GM18870 (cell line): Measurements from ENCODE around the gene SUGP2.
A peak's percentile ranks its signal among the peaks of the same experiment; 100 is the strongest.

Source experiments
- ATAC-seq: cut with Tn5 transposase; IDR thresholded peaks from one replicate; pipeline ENCODE4 v1.9.1; 2021; ENCODE audit warnings: moderate library complexity; ENCODE audit not compliant: unreplicated experiment

SUGP2 gene

DNA sequence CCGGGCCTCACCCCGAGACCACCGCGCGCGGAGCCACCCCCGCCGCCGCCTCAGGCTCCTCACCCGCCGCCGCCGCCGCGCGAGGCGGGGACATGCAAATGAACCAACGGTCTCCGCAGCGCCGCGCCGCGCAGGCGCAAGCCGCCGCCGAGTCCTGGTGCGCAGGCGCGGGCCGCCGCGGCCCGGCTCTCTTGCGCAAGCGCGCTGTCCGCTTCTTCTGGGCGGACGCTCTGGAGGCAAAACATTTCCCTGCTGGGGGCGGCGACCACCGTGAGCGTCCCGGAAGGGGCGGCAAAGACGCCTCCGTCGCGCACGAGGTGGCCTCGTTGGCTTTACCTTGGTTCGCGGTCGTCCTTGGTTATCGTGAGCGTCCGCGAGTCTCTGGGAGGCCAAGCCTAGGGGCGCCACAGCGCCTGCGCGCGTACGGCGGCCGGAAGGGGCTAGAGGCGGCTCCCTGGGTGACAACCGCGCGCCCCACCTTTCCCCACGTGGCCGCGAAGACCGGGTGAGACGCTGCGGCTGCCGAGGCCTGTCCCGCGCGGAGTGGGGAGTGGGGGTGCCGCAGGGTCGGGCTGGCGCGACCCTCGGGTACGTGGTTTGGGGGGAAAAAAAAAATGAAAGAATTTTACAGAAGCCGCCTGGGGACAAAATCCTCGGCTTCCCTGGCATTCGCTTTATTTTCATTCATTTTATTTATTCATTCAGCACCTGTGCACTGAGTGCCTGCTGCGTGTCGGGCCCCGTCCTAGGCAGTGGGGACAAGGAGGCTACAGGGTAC, at the start of gene SUGP2, which contains the start of gene ARMC6:
TSS of gene SUGP2 (minus strand) at position 92 of the 778 bp plus-strand sequence. CDS start 2,446 bp downstream, outside the sequence.
TSS of gene ARMC6 (plus strand) at position 178 of the 778 bp plus-strand sequence. CDS start 607 bp downstream, outside the sequence.
- ATAC-seq = peak; percentile 42

DNA sequence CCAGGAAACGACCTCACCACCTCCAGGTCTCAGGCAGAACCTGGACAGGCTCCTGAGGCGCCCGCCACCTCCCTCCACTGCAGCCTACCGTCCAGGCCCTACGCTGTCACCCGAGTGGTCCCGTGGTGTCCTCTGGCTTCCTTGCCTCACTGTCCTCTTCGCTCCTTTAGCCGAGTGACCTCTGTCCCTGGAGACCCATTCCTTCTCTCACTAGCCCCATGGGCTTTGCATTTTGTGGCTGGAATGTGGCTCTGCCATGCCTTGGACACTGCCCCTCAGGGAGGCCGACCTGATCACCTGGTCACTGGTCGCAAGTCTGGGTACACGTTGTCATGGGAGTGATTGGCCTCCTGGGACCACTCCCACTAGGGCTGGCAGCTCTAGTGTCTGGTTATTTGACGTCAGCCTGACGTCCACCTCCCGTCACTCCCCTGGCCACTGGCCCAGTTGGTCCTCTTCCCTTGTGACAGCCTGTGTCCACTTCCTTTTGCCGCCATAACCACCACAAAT, 48.4 kb upstream of the SUGP2 start:
- no peak for ATAC-seq

DNA sequence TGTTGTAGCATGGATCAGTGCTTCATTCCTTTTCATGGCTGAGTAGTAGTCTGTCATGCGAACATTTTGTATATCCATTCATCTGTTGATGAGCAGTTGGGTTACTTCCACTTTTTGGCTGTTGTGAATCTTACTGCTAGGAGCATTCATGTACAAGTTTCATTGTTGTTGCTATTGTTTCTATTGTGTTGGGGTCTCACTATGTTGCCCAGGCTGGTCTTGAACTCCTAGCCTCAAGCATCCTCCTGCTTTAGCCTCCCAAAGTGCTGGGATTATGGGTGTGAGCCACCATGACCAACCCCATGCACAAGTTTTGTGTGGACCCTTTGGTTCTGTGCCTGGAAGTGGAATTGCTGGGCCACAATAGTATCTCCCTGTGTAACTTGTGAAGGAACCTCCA, 46.3 kb upstream of the SUGP2 start:
- no peak for ATAC-seq

DNA sequence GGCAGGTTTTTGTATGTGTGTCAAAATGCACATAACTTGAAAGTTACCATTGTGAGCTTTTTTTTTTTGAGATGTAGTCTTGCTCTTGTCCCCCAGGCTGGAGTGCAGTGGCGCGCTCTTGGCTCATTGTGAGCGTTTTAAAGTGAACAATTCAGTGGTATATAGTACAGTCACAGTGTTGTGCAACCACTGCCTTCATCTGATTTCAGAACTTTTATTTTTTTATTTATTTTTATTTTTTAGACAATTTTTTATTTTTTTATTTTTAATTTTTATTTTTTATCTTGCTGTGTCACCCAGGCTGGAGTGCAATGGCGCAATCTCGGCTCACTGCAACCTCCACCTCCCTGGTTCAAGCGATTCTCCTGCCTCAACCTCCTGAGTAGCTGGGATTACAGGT, 45.5 kb upstream of the SUGP2 start:
- no peak for ATAC-seq

DNA sequence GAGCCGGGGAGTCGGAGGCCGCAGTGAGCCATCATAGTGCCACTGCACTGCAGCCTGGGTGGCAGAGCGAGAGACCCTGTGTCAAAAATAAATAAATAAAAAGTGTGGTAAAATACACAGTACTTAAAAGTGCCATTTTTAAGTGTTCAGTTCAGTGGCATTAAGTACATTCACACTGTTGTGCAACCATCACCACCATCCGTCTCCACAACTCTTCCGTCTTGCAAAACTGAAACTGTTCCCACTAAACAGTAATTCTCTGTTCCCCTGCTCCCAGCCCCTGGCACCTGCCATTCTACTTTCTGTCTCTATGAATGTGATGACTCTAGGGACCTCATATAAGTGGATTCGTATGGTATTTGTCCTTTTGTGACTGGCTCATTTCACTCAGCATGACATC, 43.8 kb upstream of the SUGP2 start:
- no peak for ATAC-seq

DNA sequence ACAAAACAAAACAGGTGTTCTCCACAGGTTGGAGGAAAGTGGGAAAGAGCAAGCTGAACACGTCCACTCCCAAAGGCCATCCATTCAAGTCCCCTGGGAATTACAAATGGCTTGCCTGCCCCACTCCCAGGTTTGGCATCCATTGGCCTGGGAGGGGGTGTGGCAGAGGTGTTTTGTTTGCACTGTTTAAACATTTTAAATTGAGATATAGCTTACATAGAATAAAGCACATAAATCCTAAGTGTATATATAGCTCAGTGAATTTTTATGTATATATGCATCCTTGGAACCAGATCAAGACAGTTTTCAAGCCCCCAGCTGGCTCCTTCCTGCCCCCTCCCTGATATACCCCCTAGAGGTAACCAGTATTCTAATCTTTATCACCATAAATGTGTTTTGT, 43.2 kb upstream of the SUGP2 start:
- no peak for ATAC-seq

DNA sequence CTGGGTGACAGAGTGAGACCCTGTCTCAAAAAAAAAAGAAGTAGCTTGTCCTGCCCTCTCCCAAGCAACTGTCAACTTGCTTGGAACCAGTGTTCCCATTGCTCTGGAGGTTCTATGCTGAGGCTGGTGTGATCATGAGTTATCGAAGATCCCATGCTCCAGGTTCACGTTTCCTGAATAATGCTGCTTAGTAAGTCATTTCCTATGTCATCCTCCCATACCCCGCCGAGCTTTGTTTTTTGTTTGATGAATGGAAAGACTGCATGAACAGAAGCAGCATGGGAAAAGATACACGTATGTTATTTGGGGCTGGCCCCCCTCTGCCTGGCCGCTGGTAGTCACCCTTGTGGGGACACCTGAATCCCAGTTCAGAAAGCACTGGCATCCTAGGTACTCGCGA, 41.8 kb upstream of the SUGP2 start:
- no peak for ATAC-seq

DNA sequence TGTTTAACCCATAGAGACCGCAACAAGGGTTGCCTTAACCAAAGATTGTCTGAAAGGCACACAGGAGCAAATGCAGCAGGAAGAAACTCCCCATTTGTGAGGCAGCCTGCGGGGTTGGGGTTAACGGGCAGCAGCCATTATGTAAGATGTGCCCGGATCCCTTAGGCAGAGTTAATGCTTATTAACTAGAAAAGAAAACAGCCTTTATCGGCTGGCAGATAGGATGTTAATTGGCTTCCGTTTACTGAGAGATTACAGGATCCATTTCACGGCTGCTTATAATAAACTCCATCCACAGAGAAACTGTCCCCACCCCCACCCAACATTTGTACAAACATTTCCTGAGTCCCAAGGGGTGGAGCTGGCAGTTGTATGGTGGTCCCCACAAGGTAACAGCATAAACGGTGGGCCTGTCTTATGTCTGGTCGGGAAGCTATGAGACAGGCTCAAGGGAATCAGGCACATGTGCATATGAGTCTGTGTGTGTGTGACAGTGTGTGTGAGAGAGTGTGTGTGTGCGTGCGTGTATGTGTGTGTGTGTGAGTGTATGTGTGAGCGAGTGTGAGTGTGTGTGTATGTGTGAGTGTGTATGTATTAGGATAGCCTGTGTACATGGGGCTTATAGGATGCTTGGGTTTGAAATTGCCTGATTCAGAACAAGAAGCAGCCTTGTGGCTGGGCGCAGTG, 41.0 kb upstream of the SUGP2 start:
- ATAC-seq = no peak

DNA sequence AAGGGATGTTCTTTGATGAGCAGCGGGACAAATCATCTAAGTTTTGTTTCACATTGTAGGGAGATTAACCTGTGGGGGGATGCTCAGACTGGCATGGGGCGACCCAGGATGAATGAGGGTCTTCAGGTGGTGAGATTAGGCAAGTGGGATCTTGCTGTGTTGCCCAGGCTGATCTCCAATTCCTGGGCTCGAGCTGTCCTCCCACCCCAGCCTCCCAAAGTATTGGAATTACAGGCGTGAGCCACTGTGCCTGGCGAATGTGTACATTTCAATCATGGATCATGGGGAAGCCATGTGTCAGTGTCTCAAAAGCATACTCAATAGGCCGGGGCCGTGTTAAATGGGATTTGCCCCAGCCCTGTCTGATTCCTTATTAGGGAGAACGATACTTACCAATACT, 38.6 kb upstream of the SUGP2 start:
- no peak for ATAC-seq

DNA sequence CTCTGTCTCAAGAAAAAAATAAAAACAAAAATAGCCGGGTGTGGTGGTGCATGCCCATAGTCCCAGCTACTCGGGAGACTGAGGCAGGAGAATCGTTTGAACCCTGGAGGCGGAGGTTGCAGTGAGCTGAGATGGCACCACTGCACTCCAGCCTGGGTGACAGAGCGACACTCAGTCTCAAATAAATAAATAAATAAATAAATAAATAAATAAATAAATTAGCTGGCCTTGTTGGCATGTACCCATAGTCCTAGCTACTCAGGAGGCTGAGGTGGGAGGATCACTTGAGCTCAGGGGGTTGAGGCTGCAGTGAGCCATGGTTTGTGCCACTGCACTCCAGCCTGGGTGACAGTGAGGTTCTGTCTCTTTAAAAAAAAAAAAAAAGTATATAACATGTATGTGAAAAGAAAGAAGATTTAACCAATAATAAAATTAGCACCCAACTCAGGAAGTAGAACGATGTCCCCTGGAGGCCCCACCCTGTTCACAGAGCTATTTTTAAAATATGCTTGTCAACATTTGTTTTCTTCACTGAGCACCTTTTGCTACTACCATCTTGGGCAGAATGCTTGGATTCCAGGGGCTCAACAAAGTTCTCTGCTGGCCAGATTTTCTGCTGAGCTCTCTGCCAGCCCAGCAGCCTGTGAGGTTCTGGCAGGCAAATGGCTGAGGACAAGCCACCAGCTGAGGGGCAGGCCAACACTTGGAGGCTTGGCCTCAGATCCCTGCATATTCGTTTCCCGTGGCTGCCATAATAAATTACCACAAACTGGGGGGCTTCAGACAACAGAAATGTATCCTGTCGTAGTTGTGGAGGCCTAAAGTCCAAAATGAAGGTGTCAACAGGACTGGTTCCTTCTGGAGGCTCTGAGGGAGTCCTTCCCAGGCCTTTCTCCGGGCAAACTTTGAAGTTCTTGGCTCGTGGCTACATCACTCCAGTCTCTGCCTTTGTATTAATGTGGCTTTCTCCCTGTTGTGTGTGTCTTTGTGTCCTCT, 35.6 kb upstream of the SUGP2 start:
- no peak for ATAC-seq

DNA sequence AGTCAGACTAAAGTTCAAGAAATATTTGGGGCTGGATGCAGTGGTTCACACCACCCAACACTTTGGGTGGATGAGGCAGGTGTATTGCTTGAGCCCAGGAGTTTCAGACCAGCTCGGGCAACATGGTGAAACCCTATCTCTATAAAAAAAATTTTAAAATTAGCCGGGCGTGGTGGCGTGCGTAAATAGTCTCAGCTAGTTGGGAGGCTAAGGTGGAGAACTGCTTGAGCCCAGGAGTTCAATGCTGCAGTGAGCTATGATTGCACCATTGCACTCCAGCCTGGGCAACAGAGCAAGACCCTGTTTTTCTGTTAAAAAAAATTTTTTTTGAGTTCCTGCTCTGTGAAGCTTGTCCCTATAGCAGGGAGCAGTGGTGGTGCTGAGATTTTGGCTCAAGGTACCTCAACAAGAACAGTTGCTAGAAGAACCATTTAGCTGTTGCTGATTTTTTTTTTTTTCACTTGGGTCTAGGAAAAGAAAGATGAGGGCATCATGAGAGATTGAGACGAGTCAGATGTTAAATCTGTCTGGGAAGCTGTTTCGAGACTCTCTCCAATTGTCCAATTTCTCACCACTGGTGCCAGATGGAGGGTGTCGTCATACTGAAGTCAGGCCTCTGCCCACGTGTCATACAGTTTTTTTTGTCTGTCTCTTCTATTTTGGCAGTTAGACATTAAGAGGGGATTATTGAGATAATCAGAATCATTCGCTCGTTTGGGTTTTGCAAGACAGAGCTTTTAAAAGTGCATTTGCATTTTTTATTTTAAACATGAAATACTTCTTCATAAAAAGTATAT, 34.2 kb upstream of the SUGP2 start:
- no peak for ATAC-seq

DNA sequence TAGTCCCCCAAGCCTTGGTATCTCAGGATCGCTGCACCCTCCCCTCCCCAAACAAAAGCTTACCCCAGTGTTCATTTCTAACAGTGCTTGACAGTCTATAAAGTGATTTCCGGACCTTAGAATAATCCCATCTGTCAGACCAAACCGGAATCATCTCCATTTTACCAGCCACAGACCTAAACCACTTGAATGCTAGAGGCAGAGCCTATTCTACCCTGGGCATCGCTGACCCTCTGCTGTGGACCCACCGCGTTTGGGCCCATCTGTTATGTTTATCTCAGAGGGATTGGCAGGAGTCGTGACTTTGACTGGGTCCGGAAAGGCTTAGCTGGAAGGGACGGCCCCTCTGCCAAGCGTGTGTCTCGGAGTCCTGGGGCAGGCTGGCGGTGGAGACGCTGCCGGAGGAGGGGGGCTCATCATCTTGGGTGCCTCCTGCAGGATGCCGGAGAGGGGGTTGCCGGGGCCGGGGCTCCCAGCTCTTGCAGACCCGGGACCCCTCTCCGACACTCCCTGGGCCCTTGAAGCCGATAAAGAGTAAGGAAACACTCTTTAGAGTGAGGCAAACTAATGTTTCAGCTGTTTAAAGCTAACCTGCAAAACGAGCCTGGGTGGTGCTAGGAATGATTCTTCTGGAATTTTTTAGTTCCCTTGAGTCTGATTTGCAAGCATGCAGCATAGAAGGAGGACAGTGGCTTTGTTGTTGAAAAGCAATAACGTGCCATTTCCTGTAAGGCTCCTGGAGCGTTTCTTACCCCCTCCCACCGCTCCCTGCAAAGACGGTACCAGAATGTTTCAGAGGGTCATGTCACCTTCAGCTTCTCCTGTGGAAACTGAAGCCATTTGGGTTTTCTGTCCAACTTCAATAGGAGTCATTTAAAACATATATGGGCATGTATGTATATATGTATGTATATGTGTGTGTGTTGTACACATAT, 31.8 kb upstream of the SUGP2 start:
- no peak for ATAC-seq

DNA sequence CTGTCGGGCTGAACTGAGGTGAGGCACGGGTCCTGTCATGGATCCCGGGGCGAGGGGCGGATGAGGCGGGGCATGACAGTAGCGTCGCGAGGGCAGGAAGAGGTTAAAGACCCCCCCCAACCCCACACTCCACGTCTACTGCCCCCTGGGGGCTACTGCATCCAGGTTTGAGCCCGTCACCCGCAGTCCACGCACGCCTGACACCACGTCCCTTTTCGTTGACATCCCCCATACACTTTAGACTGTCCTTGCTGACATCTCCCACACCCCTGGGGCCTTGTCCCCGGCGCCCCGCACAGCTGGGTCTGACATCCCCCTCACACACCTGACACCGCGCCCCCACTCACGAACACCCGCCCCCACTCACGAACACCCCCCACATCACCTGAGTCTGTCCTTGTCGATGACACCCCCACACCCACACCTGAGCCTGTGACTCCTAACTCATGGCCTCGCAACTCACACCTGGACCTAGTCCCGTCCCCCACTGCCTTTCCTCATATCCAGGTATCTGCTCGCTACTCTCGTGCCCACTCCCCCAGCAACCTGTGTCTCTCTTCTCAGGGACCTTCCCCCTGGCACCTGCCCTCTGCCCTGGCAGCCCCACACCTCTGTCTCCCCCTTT, 30.9 kb upstream of the SUGP2 start:
- ATAC-seq = no peak

DNA sequence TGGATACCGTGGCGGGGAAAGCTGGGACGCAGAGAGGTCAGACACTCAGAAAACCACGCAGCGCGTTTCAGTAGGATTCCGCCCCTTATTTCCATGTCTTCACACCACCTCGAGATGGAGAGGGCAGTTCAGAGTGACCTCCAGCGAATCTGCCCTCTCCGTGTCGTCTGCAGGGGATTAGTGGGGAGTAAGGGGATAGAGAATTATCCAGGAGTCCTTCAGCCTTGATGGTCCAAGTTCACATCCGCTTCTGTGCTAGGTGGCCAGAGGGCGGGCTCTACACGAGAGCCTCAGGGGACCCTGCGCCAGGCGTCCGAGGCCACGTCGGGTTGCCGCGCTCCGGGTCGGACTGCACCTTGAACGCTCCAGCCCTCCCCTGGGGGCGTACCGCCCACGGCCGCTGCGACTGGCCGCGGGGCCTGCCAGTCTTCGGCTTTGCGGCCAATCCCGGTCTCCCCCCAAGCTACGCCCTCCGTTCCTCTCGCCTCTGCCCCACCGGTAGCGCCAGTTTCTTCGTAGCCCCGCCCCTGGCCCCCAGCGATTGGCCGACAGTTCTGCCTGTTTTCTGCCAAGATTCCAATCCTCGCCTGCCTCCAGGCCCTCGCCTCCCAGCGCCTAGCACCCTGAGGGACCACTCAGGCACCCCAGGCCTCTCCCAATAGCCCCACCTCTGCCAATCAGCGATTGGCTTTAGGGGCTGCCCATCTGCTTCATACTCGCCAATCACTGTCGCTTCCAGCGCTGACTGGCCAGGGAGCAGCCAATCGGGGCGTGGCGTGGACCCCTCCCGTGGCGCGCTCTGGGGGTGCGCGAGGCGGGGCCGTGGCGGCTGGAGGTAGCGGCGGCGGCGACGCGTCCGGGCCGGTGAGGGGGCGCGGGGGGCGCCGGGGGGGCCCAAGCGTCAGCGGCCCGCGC, 30.1 kb upstream of the SUGP2 start, which contains the start of gene SLC25A42:
TSS of gene SLC25A42 (plus strand) at position 812 of the 915 bp plus-strand sequence. CDS start 32,131 bp downstream, outside the sequence.
- peak; percentile 91 for ATAC-seq

DNA sequence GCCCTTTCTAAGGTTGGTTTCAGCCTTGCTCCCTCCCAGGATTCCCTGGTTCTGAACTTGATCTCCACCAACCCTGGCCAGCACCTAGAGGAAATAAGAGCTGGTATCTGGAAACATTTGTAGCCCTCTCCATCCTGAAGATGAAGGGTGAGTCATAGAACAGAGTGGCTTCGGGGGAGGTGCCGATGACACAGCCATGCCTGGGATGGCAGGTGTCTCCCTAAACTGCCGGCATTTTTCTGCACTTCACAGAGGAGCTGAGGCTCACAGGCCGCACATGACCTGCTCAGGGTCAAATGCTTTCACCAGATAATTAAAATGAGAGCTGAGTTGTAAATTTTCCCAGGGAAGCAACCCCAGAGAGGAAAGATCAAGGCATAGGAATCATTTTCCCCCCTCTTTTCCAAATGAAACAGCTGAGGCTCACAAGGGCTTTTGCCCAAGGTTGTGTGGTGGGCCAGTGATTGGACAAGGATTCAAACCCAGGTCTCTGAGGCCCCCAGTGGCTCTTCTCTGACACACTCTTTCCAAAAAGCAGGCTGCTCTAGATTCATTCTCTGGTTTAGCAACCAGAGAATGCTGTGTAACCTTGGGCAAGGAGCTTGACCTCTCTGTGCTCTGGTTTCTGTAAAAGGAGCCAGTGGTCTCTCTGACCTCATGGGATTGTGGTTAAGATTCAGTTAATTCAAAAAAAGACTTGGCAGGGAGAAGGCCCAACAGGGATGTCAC, 29.3 kb upstream of the SUGP2 start:
- ATAC-seq = no peak

DNA sequence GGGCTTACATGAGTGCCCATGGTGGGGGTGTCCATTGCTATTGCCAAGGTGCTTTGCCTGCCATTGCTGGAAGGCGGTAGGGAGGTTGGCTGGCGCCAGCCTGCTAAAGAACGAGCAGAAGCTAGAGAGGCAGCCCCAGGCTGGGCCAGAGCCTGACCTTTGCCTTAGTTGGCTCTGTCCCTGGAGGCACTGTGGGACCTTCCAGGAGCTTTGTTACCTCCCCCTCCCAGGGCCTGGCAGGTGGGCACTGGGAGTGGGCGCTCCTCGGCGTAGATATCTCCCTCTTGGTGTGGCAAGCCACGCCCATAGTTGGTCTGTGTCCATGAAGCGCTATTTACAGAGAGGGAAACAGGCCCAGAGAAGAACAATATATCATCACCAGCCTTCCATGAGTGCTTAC, 28.2 kb upstream of the SUGP2 start:
- ATAC-seq = no peak
